Mononuclear cell (primary cell): ENCODE measurements around the gene ELAVL2. TPM values are rescaled to one million over a fixed set of nuclear protein-coding genes. Genes with fewer than 3 reads are reported as not detected.

Experiments used
- H3K27me3 ChIP-seq: 2 replicates; pipeline ENCODE4 v1.6.0; 2011; ENCODE audit warnings: low read length, control low read depth; ENCODE audit not compliant: insufficient read depth
- H3K4me1 ChIP-seq: 2 replicates; pipeline ENCODE4 v1.5.1; 2011; ENCODE audit warnings: mild to moderate bottlenecking, low read length, control low read depth; ENCODE audit not compliant: insufficient read depth
- H3K4me3 ChIP-seq: 2 replicates; pipeline ENCODE4 v1.5.1; 2011; ENCODE audit warnings: mild to moderate bottlenecking, low read length, moderate library complexity
- H3K9me3 ChIP-seq: 2 replicates; pipeline ENCODE4 v1.5.1; 2011; ENCODE audit warnings: low read depth, mild to moderate bottlenecking, control low read depth, low read length
- total RNA-seq: library from RNA; depleted of rRNA; stranded (reverse); fragments of >200 nt; gene quantifications from one replicate; pipeline ENCODE4 v1.2.3, GENCODE V29; 2012

The ELAVL2 gene
- total RNA-seq, 1 donor, result not detected

DNA sequence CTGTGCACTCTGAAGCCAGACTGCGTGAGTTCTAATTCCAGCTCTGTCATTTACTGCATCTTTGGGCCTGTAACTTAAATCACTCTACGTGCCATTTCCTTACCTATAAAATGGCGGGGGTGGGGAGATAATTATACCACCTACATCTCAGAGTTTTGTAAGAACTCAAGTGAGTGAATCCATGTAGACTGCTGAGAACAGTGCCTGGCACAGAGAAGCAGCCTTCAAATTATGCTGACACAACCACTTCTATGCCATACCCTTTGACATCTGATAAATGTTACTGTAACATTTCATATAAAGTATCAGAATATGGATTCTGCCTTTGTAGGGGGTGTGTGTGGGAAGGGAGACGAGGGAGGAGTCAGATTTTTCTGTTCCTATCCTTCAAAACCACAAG, 27.7 kb downstream of the ELAVL2 start:
- Histone ChIP-seq H3K4me3 (no peak overlapping the region), H3K9me3 (no peaks in the 10 kb centered on the region), H3K4me1 (no peaks in the 10 kb centered on the region), H3K27me3 (no peaks in the 10 kb centered on the region)

DNA sequence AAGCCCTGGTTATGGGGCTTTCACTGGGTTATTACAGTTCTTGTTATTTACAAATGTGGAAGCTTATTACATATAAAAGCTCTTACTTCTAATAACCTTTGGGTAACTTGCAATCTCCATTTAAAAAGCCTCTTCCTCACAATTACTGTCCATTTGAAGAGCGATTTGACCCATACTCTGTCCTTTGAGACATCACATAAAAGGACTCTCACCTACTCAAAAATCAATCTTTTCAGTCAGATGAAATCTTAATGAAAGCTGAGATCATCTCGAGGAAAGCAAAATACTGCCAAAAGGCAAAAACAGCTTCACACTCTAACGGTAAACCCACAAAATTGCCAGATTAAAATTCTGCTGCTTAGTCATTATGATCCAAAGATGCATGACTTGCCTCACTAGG, 29.8 kb downstream of the ELAVL2 start:
- no peaks in the 10 kb centered on the region for H3K4me1 ChIP-seq
- no peak overlapping the region for H3K4me3 ChIP-seq
- no peaks in the 10 kb centered on the region for H3K9me3 ChIP-seq
- no peaks in the 10 kb centered on the region for H3K27me3 ChIP-seq

DNA sequence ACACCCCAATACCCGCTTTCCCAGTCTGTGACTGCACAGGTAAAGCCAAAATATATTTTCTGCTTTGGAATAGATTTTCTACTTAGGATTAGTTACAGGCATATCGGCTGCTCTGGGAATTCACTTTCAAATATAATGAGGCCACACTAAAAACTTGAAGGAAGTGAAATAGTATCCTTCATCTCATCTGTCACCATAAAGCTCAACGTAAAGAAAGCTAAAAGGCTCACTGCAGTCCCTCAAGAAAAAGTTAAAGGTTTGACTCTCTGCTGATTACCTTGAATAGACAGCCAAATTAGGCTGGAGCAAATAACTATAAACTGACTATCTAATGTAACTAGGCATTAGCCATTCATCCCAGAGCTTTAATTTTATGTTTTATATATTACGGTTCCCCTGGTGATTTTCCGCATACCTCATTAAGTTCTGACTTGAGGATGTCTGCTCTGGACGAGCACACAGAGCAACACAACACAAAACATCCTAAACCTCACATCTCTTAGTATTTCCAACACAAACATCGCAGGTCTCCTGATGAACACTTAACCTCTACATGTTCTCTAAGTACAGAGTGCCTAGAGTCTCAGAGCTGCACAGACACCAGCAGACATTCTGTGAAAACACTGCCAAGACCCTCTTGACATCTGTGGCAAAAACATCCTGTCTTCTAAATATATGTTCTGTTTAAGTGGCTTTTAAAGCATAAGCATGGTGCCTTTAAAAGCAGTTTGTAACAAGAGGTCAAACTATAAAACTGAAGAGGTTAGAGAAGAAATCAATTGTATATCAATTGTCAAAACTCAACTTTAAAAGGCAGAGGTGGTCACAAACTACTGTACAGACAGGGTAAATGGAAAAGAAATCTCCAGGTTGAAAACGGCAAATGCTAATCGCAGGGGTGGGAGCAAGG, 35.4 kb downstream of the ELAVL2 start:
- Histone ChIP-seq H3K4me3 (no peak overlapping the region), H3K27me3 (no peaks in the 10 kb centered on the region), H3K9me3 (no peaks in the 10 kb centered on the region), H3K4me1 (no peaks in the 10 kb centered on the region)

DNA sequence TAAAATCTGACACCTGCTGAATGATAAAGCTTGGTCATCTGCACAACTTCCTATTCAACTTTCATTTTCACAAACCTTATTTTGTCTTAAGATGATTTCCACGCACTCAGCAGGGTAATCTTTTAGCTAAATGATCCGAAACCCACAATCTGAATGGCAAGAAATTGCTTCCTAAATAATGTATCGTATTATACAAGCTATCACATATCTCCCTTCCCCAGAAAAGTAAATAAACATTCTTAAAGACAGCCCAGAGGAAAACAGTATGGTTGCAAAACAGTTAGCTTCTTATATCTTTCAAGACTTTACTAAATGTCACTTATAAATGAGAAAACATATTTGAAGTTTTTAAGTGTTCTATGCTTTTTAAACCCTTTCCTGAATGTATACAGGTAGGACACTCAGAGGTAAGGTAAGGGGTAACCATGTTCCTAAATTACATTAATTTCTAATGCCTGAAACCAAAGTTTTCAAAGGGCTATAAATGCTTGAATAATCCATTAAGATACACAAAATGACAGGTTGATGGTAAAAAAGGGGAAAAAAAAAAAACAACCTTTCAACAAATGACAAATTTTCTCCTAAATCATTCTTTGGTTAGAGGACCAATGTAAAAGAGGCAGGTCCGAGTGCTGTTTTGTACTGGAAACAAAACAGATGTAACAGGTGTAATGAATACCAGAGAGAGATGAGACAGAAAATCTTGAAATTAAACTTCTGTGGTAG, 36.3 kb downstream of the ELAVL2 start:
- Histone ChIP-seq H3K27me3 (no peaks in the 10 kb centered on the region), H3K9me3 (no peaks in the 10 kb centered on the region), H3K4me3 (no peak overlapping the region), H3K4me1 (no peaks in the 10 kb centered on the region)

DNA sequence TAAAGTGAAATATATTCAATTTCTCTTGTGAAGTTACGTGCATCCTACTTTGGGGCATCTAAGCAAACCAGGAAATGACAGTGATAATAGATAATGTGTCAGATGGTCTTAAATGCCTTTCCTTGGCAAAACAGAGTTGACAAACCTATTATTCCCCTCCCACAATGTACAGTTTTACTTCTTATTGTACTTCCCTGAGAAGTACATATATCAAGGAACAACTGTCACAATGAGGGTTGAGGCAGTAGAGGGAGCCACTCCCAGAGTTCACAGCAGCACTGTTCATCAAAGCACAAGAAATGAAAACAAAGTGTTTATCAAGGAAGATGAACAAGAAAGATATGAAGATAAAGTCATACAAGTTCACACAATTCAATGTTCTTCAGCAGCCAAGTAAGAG, 41.1 kb downstream of the ELAVL2 start:
- H3K4me3 ChIP-seq, result no peak overlapping the region
- no peaks in the 10 kb centered on the region for H3K9me3 ChIP-seq
- H3K27me3 ChIP-seq, result no peaks in the 10 kb centered on the region
- no peaks in the 10 kb centered on the region for H3K4me1 ChIP-seq

DNA sequence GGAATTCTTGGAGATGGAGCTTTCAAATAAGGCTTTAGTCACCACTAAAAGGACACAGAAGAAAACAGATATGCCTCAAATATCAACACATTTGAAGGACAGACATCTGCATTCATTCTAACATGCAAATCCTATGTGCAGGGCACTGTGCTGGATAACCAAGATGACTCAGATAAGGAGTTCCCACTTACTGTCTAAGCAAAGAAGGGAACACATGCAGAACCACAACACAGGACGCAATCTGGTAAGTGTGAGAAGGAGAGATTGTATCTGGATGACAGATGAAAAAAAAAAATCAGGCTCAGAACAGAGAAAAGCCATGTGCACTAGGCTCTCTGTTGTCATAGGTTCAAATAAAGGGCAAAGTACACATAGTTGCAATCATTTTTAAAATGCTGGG, 42.5 kb downstream of the ELAVL2 start:
- Histone ChIP-seq H3K4me1 (no peaks in the 10 kb centered on the region), H3K4me3 (no peak overlapping the region), H3K9me3 (no peaks in the 10 kb centered on the region)

DNA sequence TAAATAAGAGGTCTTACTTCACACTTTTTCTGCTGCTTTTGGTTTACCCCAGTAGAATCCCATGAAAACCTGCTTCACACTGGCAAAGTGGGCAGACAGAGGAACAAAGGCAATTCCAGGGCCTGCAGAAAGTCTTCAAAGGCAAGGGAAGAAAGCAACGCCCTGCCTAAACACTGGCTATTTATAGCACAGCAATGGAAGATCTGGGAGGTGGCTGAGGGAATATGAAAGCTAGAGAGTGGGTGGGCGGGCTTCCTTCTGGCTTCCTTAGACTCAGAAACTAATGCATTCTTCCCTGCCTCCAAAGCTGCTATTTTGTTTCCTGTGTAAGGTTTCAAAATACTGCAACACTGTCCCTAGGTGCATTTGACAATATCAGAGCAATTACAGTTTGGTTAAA, 46.8 kb downstream of the ELAVL2 start:
- H3K9me3 ChIP-seq, result no peaks in the 10 kb centered on the region
- no peaks in the 10 kb centered on the region for H3K4me1 ChIP-seq

More for the DNA sequence above, 42.5 kb downstream of the ELAVL2 start:
- no peaks in the 10 kb centered on the region for H3K27me3 ChIP-seq

DNA sequence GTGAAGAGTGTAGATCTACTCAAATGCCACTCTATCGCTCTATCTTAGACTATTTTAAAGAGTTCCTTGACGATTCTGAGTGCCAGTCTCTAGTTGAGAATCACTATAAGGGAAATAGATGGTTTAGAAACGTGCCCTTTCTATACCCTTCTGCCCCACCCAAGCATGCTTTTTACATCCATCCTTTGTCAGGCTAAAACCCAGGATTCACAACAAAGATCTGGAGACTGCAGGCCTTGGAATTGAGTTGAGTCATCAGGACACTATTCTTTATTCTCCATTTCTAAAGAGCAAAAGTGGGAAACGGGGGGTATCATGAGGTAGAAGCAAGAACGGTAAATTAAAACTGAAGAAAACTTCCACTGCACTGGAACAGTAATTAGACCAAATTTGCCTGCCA, 48.7 kb downstream of the ELAVL2 start:
- no peaks in the 10 kb centered on the region for H3K9me3 ChIP-seq
- no peaks in the 10 kb centered on the region for H3K4me1 ChIP-seq
- no peak overlapping the region for H3K4me3 ChIP-seq
- H3K27me3 ChIP-seq, result no peaks in the 10 kb centered on the region

More for the DNA sequence above, 46.8 kb downstream of the ELAVL2 start:
- Histone ChIP-seq H3K4me3 (no peak overlapping the region), H3K27me3 (no peaks in the 10 kb centered on the region)

DNA sequence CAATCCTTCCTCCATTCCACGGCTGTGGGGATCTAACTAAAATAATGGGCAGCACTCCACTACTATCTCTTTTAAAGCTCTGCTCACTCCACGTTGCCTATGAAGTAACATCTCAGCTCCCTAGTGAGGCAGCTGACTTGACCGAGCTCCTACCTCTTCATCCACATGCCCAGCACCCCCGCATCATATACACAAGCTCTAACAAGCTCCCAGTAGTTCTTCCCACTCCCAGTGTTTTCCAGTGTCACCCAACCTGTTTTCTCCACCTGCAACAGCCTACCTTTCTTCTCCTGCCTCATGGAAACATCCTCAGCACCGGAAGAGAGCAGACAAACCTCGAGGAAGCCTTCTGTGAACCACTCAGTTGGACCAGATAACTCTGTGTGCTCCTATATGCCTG, 50.5 kb downstream of the ELAVL2 start:
- Histone ChIP-seq H3K4me1 (no peaks in the 10 kb centered on the region), H3K4me3 (no peak overlapping the region), H3K27me3 (no peaks in the 10 kb centered on the region), H3K9me3 (no peaks in the 10 kb centered on the region)

DNA sequence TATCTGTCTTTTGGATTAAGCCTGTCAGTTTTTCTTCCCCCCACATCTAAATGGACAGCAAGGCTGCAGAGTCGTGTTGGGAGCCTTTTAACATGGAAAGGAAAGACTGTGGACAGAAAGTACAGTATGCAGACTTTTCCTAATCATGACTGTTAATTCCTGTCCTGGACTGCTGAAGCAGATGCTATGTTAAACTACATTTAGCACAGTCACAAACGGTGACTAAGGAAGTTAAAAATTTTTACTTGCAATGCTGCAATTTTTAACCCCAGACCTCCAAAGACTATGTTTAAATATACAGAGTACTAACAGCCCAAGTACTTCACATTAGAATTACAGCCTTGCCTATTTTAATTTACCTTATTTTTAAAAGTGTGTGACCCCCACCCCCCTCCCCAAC, 51.8 kb downstream of the ELAVL2 start:
- H3K27me3 ChIP-seq, result no peaks in the 10 kb centered on the region
- no peaks in the 10 kb centered on the region for H3K4me1 ChIP-seq
- H3K9me3 ChIP-seq, result no peaks in the 10 kb centered on the region
- H3K4me3 ChIP-seq, result no peak overlapping the region

DNA sequence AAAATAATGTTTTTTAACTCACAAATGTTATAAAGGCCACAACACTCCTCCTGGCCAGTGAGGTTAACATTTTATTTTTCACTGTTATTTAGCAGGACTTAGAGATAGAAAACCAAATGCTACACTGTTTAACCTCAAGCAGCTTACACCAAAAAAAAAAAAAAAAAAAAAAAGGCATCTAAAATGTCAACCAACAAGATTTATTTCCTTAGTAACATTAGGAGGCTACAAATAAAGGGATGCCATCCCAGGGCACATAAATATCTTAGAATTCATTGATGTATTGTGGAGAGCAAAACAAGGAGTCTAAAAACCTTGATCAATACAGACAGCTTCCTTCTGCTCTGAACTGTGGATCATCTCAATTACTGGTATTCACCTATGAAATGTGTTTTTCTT, 53.7 kb downstream of the ELAVL2 start:
- Histone ChIP-seq H3K4me1 (no peaks in the 10 kb centered on the region), H3K9me3 (no peaks in the 10 kb centered on the region), H3K4me3 (no peak overlapping the region), H3K27me3 (no peaks in the 10 kb centered on the region)

DNA sequence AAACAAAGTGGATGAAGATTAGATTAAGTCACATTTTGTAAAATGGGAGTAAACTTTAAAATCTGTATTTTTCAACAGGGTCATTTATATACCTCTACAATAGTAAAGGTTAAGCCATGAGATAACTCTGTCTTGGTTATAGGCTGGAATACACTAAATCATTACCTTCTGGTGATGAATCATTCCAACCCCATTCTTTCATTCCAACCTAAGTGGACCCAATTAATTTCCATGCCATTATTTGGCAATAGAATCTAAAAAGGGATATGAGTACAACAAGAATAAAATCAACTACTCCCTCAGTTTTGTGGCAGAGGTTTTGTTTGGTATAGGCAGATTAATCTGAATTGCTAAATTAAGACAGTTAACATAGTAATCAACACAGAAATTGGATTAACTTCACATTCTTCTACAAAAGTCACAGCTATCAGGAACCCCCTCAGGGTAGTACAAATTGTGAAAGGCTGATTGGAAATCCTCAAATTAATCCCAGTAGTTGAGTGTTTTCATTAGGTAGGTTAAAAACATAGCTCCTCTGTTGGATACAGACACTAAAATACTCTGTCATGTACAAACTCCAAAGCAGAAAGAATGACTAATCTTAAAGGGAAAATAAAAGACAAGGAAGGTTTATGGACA, 54.2 kb downstream of the ELAVL2 start:
- no peak overlapping the region for H3K4me3 ChIP-seq
- H3K27me3 ChIP-seq, result no peaks in the 10 kb centered on the region
- no peaks in the 10 kb centered on the region for H3K4me1 ChIP-seq
- H3K9me3 ChIP-seq, result no peaks in the 10 kb centered on the region

DNA sequence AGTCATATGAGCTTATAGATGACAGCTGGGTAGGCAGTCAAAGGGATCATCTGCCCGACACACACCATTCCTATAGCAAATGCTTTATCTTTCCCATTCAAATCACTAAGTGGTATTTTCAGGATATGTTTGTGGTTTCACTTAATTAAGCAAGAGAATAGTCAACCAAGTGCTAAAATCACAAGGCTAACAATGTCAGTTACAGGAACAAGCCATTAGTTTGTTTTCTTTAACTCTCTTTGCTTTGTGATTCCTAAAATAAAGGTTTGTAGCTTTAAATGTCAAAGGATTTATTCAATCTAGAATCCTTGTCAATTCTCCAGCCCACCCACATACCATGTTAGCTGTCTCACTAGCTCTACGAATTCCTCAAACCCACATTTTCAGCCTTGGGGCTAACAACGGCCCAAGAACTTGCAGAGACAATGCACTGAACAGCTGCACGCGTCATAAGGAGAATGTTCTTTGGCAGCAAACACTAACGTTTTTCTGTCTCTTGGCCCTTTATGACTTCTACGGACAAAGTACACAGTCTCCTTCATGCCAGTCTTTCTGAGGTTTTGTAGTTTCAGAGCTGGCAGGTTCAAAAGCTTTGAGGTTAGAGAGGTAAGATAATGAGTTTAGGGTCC, 56.6 kb downstream of the ELAVL2 start:
- H3K4me3 ChIP-seq, result no peak overlapping the region
- no peaks in the 10 kb centered on the region for H3K27me3 ChIP-seq
- no peaks in the 10 kb centered on the region for H3K4me1 ChIP-seq
- no peaks in the 10 kb centered on the region for H3K9me3 ChIP-seq

DNA sequence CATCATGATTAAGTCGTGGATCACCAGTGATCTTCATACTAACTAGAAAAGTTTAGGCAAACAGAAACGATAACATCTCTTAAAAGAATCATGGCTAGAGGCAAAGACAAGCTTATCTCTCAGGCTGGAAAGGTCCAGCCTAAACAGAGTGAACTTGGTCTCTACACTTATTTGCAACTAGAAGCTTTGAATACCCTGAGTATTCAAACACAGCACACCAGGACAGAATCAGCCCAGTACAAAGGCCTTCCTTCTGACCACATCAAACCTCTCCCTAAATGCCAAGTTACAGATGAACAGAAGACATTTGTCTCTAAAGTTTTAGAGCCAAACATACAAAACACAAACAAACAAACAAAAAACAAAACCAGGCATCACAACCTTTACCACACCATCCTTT, 57.2 kb downstream of the ELAVL2 start:
- H3K4me3 ChIP-seq, result no peak overlapping the region
- no peaks in the 10 kb centered on the region for H3K27me3 ChIP-seq
- H3K9me3 ChIP-seq, result no peaks in the 10 kb centered on the region
- H3K4me1 ChIP-seq, result no peaks in the 10 kb centered on the region

DNA sequence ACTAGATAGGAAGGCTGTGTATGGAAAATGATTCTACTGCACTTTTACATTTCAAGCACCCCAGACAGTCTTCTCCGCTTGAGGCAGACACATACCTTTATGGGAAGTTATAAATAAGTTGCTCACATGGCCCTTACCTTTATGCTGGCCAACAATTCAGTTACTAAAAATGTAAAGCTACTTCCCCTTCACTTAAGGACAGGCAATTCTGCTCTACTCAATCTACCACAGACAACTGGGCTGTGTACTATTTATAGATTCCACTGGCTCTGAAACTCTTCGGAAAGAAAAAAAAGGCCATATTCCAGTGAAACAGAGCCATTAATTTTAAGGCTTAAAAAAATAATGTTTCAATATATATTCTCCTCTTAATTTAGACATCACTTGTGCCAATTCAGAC, 59.4 kb downstream of the ELAVL2 start:
- no peaks in the 10 kb centered on the region for H3K9me3 ChIP-seq
- no peaks in the 10 kb centered on the region for H3K4me1 ChIP-seq

More for the DNA sequence above, 59.4 kb downstream of the ELAVL2 start:
- Histone ChIP-seq H3K27me3 (no peaks in the 10 kb centered on the region), H3K4me3 (no peak overlapping the region)
